ENCODE measurements around the gene GLB1L3.

The GLB1L3 gene

DNA sequence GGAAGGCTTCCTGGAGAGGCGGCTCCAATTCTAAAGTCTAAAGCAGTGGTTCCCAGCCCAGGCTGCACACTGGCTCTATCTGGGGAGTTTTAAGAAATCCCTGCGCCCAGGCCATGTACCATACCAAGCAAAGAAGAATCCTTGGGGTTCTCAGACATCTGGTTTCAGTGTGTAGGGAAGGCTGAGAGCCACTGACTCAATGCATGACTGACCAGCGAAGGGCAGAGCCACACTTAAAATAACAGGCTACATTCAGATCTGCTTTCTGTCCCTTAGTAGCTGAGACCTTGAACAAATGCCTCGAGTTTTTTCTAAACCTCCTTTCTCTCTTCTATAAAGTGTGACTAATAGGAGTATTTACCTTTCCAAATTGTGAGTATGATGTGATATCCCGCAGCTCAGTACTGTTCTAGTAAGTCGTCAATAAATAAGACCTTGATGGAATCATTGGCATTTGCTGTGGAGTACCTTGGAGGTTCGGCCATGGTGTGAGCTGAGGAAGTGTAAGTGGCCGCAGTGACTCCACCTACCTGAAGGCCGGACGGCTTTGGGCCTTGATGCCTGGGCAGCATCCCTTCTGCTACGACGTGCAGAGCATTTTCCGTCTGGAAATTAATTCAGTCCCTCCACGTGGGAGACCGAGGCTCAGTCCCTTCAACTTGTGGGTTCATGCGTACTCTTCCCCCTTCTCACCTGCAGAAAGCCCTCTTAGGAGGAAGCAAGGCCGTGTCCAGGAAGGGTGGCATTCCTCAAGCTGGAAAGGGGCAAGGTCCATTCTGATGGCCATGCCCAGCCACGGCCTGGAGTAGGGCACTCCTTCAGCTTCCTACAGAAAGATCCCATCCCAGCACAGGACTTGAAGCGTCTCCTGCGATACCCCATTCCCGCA is 80.7 kb downstream of the GLB1L3 start:
- peaks cover 3% of the 10 kb centered on the region for H3K27me3 ChIP-seq (ENCODE audit: insufficient read depth, poor library complexity, severe bottlenecking)
- no peak overlapping the region for H3K27ac ChIP-seq (replicated peaks)
- no peak for DNase-seq (ENCODE audit: low read depth in 1 of 2, low spot score in 1 of 2)
- TF ChIP-seq SPI1 (IDR thresholded peaks at IDR 0.05; ENCODE audit: borderline replicate concordance, low read depth) (no peak), POLR2AphosphoS5 (IDR thresholded peaks at IDR 0.05; ENCODE audit: low read depth) (no peak), GABPA (IDR thresholded peaks at IDR 0.05; ENCODE audit: low read depth) (no peak)
- TF ChIP-seq, protein P1, sequence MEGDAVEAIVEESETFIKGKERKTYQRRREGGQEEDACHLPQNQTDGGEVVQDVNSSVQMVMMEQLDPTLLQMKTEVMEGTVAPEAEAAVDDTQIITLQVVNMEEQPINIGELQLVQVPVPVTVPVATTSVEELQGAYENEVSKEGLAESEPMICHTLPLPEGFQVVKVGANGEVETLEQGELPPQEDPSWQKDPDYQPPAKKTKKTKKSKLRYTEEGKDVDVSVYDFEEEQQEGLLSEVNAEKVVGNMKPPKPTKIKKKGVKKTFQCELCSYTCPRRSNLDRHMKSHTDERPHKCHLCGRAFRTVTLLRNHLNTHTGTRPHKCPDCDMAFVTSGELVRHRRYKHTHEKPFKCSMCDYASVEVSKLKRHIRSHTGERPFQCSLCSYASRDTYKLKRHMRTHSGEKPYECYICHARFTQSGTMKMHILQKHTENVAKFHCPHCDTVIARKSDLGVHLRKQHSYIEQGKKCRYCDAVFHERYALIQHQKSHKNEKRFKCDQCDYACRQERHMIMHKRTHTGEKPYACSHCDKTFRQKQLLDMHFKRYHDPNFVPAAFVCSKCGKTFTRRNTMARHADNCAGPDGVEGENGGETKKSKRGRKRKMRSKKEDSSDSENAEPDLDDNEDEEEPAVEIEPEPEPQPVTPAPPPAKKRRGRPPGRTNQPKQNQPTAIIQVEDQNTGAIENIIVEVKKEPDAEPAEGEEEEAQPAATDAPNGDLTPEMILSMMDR (IDR thresholded peaks at IDR 0.05; ENCODE audit: insufficient read depth, low read length): no peak
- TF ChIP-seq, protein P2, sequence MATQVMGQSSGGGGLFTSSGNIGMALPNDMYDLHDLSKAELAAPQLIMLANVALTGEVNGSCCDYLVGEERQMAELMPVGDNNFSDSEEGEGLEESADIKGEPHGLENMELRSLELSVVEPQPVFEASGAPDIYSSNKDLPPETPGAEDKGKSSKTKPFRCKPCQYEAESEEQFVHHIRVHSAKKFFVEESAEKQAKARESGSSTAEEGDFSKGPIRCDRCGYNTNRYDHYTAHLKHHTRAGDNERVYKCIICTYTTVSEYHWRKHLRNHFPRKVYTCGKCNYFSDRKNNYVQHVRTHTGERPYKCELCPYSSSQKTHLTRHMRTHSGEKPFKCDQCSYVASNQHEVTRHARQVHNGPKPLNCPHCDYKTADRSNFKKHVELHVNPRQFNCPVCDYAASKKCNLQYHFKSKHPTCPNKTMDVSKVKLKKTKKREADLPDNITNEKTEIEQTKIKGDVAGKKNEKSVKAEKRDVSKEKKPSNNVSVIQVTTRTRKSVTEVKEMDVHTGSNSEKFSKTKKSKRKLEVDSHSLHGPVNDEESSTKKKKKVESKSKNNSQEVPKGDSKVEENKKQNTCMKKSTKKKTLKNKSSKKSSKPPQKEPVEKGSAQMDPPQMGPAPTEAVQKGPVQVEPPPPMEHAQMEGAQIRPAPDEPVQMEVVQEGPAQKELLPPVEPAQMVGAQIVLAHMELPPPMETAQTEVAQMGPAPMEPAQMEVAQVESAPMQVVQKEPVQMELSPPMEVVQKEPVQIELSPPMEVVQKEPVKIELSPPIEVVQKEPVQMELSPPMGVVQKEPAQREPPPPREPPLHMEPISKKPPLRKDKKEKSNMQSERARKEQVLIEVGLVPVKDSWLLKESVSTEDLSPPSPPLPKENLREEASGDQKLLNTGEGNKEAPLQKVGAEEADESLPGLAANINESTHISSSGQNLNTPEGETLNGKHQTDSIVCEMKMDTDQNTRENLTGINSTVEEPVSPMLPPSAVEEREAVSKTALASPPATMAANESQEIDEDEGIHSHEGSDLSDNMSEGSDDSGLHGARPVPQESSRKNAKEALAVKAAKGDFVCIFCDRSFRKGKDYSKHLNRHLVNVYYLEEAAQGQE (IDR thresholded peaks at IDR 0.05; ENCODE audit: insufficient replicate concordance, low read depth): no peak
- H3K4me3 ChIP-seq (replicated peaks; ENCODE audit: insufficient read depth, low read length): no peak overlapping the region

DNA sequence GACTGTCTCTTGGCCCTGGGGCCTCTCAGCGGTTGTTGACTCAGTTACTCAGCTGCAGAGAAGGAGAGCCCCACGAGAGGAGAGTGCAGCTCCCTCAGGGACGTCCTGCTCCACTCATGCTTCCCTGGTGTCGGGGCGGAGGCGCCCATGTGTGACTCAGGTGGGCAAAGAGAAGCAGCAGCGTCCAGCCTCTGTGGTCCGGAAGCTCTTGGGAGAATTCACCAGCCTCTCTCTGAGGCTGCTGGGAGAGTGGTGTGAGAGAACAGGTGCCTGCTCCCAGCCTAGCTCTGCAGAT is 81.3 kb downstream of the GLB1L3 start:
- Histone ChIP-seq H3K27ac (replicated peaks) (no peak overlapping the region), H3K27me3 (ENCODE audit: insufficient read depth, poor library complexity, severe bottlenecking) (peaks cover 3% of the 10 kb centered on the region), H3K4me3 (replicated peaks; ENCODE audit: insufficient read depth, low read length) (no peak overlapping the region)
- DNase-seq (ENCODE audit: low read depth in 1 of 2, low spot score in 1 of 2): no peak
- TF ChIP-seq, protein P2 (IDR thresholded peaks at IDR 0.05; ENCODE audit: insufficient replicate concordance, low read depth): no peak
- TF ChIP-seq POLR2AphosphoS5 (IDR thresholded peaks at IDR 0.05; ENCODE audit: low read depth) (no peak), GABPA (IDR thresholded peaks at IDR 0.05; ENCODE audit: low read depth) (no peak), SPI1 (IDR thresholded peaks at IDR 0.05; ENCODE audit: borderline replicate concordance, low read depth) (no peak)
- TF ChIP-seq, protein P1 (IDR thresholded peaks at IDR 0.05; ENCODE audit: insufficient read depth, low read length): no peak

DNA sequence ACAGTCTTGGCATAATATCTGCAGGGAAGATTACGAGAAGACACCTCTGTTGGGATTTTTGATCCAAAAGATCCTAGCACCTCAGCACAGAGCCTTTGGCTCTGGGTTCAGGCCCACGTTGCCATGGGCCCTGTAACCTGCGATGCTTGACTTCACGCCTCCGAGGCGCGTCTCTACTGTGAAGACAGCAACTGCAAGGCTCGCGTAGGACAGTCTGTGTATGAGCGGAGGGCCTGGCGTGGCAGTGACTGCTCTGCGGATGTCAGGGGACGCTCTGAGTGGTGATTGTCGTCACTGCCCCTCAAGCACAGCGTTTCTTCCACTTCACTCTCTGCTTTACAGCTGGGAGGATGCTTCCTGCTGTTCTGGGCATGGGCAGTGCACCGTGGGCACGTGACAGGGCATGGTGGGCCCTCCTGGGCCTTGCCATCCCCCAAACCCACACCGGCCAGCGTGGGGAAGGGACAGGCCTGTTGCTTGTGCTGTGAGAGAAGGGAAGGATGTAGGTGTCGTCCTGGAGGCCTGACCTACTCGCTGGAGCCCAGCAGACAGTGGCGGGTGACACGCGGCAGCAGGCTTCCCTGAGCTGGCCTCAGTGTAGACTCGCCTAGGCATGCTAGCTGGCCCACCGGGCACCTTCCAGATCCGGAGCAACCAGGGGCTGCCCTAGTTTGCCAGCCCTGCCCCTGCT is 82.1 kb downstream of the GLB1L3 start:
- peaks cover 3% of the 10 kb centered on the region for H3K27me3 ChIP-seq (ENCODE audit: insufficient read depth, poor library complexity, severe bottlenecking)
- H3K27ac ChIP-seq (replicated peaks): no peak overlapping the region
- TF ChIP-seq SPI1 (IDR thresholded peaks at IDR 0.05; ENCODE audit: borderline replicate concordance, low read depth) (no peak), GABPA (IDR thresholded peaks at IDR 0.05; ENCODE audit: low read depth) (no peak), POLR2AphosphoS5 (IDR thresholded peaks at IDR 0.05; ENCODE audit: low read depth) (no peak)
- TF ChIP-seq, protein P2 (IDR thresholded peaks at IDR 0.05; ENCODE audit: insufficient replicate concordance, low read depth): no peak
- TF ChIP-seq, protein P1 (IDR thresholded peaks at IDR 0.05; ENCODE audit: insufficient read depth, low read length): no peak
- DNase-seq (ENCODE audit: low read depth in 1 of 2, low spot score in 1 of 2): no peak
- H3K4me3 ChIP-seq (replicated peaks; ENCODE audit: insufficient read depth, low read length): no peak overlapping the region

All from HL-60 (cell line).